GM20000 (cell line): Measurements from ENCODE around the gene WDR7.

Experiments used
- DNase-seq: peaks from one replicate; pipeline ENCODE4 v3.0.0; 2012; ENCODE audit warnings: low spot score
- CTCF ChIP-seq: IDR thresholded peaks from 2 replicates; pipeline ENCODE4 v1.5.1; 2012; ENCODE audit warnings: mild to moderate bottlenecking, control low read depth; ENCODE audit errors: extremely low read depth, missing control alignments

WDR7 gene

GRCh38 chr18:56988022-56988421 is 336.9 kb downstream of the WDR7 start:
- TF ChIP-seq CTCF, result no peak
- DNase-seq, result no peak

GRCh38 chr18:56990678-56991077 is 339.5 kb downstream of the WDR7 start:
- DNase-seq, result no peak

GRCh38 chr18:56992777-56993176 is 341.6 kb downstream of the WDR7 start:
- DNase-seq, result no peak

More at GRCh38 chr18:56990678-56991077, 339.5 kb downstream of the WDR7 start:
- no peak for TF ChIP-seq CTCF

GRCh38 chr18:56995579-56996188 is 344.5 kb downstream of the WDR7 start:
- TF ChIP-seq CTCF, result no peak

More at GRCh38 chr18:56992777-56993176, 341.6 kb downstream of the WDR7 start:
- TF ChIP-seq CTCF, result no peak

GRCh38 chr18:56997200-56997599 is 346.0 kb downstream of the WDR7 start:
- no peak for DNase-seq
- no peak for TF ChIP-seq CTCF

More at GRCh38 chr18:56995579-56996188, 344.5 kb downstream of the WDR7 start:
- no peak for DNase-seq

GRCh38 chr18:56999823-57000222 is 348.7 kb downstream of the WDR7 start:
- TF ChIP-seq CTCF, result no peak

GRCh38 chr18:57002627-57003026 is 351.5 kb downstream of the WDR7 start:
- DNase-seq, result no peak
- TF ChIP-seq CTCF, result no peak

More at GRCh38 chr18:56999823-57000222, 348.7 kb downstream of the WDR7 start:
- DNase-seq, result no peak
